Thymus (tissue), 11 donors: Measurements from ENCODE around the gene ADSS1. TPM values are rescaled to one million over a fixed set of nuclear protein-coding genes. Genes with fewer than 3 reads are reported as not detected.

Experiments
- DNase-seq, 9 donors: peaks; one replicate each; pipeline ENCODE4 v3.0.0-alpha.2; 2013; ENCODE audit warnings: low spot score in 9 of 9, low read depth in 6 of 9, missing footprints in 1 of 9
- H3K27ac ChIP-seq, 2 donors: one replicate each; pipeline ENCODE4 v1.5.1; 2013; ENCODE audit warnings: control low read depth in 1 of 2, low read depth in 1 of 2, low read length in 1 of 2, mild to moderate bottlenecking in 1 of 2, moderate library complexity in 1 of 2
- H3K27me3 ChIP-seq, 2 donors: one replicate each; pipeline ENCODE4 v1.5.1; 2013; ENCODE audit warnings: low read length in 1 of 2; ENCODE audit not compliant: control insufficient read depth in 2 of 2, insufficient read depth in 1 of 2
- H3K36me3 ChIP-seq, 2 donors: one replicate each; pipeline ENCODE4 v1.5.1; 2013; ENCODE audit warnings: low read length in 1 of 2, mild to moderate bottlenecking in 1 of 2, moderate library complexity in 1 of 2; ENCODE audit not compliant: control insufficient read depth in 2 of 2, insufficient read depth in 2 of 2
- H3K4me1 ChIP-seq, 2 donors: one replicate each; pipeline ENCODE4 v1.5.1; 2013; ENCODE audit warnings: low read length in 2 of 2; ENCODE audit not compliant: control insufficient read depth in 2 of 2, insufficient read depth in 2 of 2
- H3K4me3 ChIP-seq, 2 donors: one replicate each; pipeline ENCODE4 v1.5.1; 2013; ENCODE audit warnings: low read length in 2 of 2, control low read depth in 1 of 2, mild to moderate bottlenecking in 1 of 2
- H3K9me3 ChIP-seq, 2 donors: one replicate each; pipeline ENCODE4 v1.5.1; 2013; ENCODE audit warnings: low read length in 1 of 2, mild to moderate bottlenecking in 1 of 2; ENCODE audit not compliant: control insufficient read depth in 2 of 2, insufficient read depth in 1 of 2
- whole genome bisulfite sequencing: extraction: QIAGEN DNeasy Blood & Tissue Kit; methylation state at CpG from one replicate; pipeline ENCODE4 v1.1.7; 2013; 5-methylcytosine and 5-hydroxymethylcytosine counted together
- polyA plus RNA-seq: library from polyadenylated mRNA; stranded (reverse); fragments of 200-250 nt; gene quantifications from one replicate; pipeline ENCODE4 v1.2.3, GENCODE V29; 2013
- total RNA-seq: library from RNA; stranded (reverse); fragments of 120-200 nt; gene quantifications from one replicate; pipeline ENCODE4 v1.2.4, GENCODE V29; 2013
- donor health status: healthy.

The ADSS1 gene
- total and polyA plus RNA-seq, 2 donors: 2.5 to 4.0 TPM

- H3K36me3 ChIP-seq: no peaks in the 10 kb centered on the region
- no peak overlapping the region for H3K27ac ChIP-seq
- no peak for DNase-seq
- peaks cover 0 to 23% of the 10 kb centered on the region in 2 donors for H3K4me1 ChIP-seq
- WGBS: 94% methylated on average over 32 of the region's 32 CpGs
- H3K4me3 ChIP-seq: no peak overlapping the region
- H3K27me3 ChIP-seq: no peaks in the 10 kb centered on the region
- no peaks in the 10 kb centered on the region for H3K9me3 ChIP-seq
These were observed 18.8 kb downstream of the ADSS1 start for GRCh38 chr14:104742586-104743455.

GRCh38 chr14:104743461-104744380, 19.7 kb downstream of the ADSS1 start:
- H3K9me3 ChIP-seq: no peaks in the 10 kb centered on the region

DNA sequence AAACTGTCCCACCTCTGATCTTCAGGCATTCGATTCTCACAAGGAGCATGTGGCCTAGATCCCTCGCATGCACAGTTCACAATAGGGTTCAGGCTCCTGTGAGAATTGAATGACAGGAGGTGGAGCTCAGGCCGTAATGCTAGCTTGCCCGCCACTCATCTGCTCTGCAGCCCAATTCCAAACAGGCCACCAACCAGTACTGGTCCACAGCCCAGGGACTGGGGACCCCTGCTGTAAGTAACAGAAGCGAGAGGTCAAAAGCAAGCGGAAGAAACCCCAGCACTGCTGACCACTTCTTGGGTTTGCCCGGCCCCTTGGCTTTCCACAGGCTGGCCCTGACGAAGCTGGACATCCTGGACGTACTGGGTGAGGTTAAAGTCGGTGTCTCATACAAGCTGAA, 20.5 kb downstream of the ADSS1 start:
- Histone ChIP-seq H3K4me1 (peaks cover 0 to 39% of the 10 kb centered on the region in 2 donors), H3K9me3 (peaks cover 0 to 3% of the 10 kb centered on the region in 2 donors), H3K36me3 (no peaks in the 10 kb centered on the region), H3K27me3 (no peaks in the 10 kb centered on the region), H3K27ac (no peak overlapping the region), H3K4me3 (no peak overlapping the region)
- DNase-seq: no peak
- 98% methylated on average over 10 of the region's 10 CpGs for WGBS

More at GRCh38 chr14:104743461-104744380, 19.7 kb downstream of the ADSS1 start:
- H3K27me3 ChIP-seq: no peaks in the 10 kb centered on the region
- whole genome bisulfite sequencing: 92% methylated on average over 28 of the region's 28 CpGs
- no peak for DNase-seq
- no peak overlapping the region for H3K4me3 ChIP-seq
- H3K4me1 ChIP-seq: peaks cover 0 to 32% of the 10 kb centered on the region in 2 donors
- H3K27ac ChIP-seq: no peak overlapping the region
- no peaks in the 10 kb centered on the region for H3K36me3 ChIP-seq

- no peaks in the 10 kb centered on the region for H3K36me3 ChIP-seq
- H3K27me3 ChIP-seq: no peaks in the 10 kb centered on the region
- H3K9me3 ChIP-seq: peaks cover 0 to 13% of the 10 kb centered on the region in 2 donors
- no peak for DNase-seq
- peaks cover 0 to 47% of the 10 kb centered on the region in 2 donors for H3K4me1 ChIP-seq
- H3K4me3 ChIP-seq: no peak overlapping the region
- 98% methylated on average over 9 of the region's 9 CpGs for WGBS
- peak overlapping the region in 1 of 2 donors; percentile 74 for H3K27ac ChIP-seq
These were observed 21.4 kb downstream of the ADSS1 start for GRCh38 chr14:104745431-104745830.

- 81% methylated on average over 13 of the region's 13 CpGs for WGBS
- peak in 1 of 9 donors; percentile 62 for DNase-seq
These were observed 22.1 kb downstream of the ADSS1 start for GRCh38 chr14:104746071-104746545.

DNA sequence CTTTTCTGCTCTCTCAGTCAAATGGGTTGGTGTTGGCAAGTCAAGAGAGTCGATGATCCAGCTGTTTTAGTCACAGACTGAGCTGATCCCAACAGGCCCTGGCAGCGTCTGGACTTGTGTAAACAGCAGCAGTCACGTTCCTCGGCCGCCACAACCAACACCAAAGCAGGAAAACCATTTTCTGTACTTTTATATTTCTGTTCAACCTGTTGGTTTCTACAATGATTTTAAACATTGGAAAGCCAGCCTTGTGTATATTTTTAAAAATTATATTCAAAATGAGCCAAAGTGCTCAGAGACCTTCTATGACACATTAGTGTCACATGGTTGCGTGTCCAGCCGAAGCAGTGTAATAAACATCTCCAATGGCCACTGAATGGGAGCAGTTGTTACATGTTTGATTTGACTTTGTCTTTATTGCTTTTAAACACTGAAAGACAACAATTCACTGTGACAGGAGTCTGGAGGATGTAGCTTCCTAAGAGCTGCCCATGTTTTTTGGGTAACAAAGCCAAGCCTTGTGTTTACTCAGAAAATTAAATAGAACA, 23.0 kb downstream of the ADSS1 start:
- DNase-seq: no peak
- Histone ChIP-seq H3K27me3 (no peaks in the 10 kb centered on the region), H3K36me3 (no peaks in the 10 kb centered on the region), H3K27ac (peak overlapping the region in 1 of 2 donors; percentile 49), H3K4me1 (peaks cover 2 to 50% of the 10 kb centered on the region in 2 donors), H3K9me3 (peaks cover 0 to 22% of the 10 kb centered on the region in 2 donors), H3K4me3 (no peak overlapping the region)
- WGBS: 93% methylated on average over 7 of the region's 7 CpGs

More at GRCh38 chr14:104746071-104746545, 22.1 kb downstream of the ADSS1 start:
- Histone ChIP-seq H3K9me3 (peaks cover 0 to 13% of the 10 kb centered on the region in 2 donors), H3K36me3 (no peaks in the 10 kb centered on the region), H3K27me3 (no peaks in the 10 kb centered on the region), H3K4me1 (peaks cover 0 to 48% of the 10 kb centered on the region in 2 donors), H3K27ac (peak overlapping the region in 1 of 2 donors; percentile 74), H3K4me3 (no peak overlapping the region)

DNA sequence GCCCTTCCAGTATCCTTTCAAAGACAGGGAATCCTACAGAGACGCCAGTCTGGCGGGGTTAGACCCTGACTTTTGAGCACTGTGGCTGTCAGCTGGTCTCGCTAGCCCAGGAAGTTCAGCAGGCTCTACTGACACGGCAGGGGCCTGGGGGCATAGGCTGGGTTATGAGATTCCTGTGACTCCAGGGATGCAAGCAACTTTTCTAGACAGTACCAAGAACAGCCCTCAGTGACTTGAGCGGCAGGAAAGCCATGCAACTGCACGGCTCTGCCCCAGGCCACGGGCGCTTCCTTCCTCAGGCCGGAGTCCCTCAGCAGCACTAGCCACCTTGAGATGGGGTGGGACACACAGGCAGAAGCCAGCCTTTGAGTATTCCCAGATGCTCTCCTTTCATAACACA, 23.8 kb downstream of the ADSS1 start:
- WGBS: 81% methylated on average over 9 of the region's 9 CpGs

GRCh38 chr14:104749111-104749649, 25.2 kb downstream of the ADSS1 start:
- DNase-seq: no peak

More for the DNA sequence above, 23.8 kb downstream of the ADSS1 start:
- Histone ChIP-seq H3K36me3 (no peaks in the 10 kb centered on the region), H3K27me3 (no peaks in the 10 kb centered on the region), H3K4me1 (peaks cover 4 to 54% of the 10 kb centered on the region in 2 donors), H3K27ac (no peak overlapping the region), H3K4me3 (no peak overlapping the region), H3K9me3 (peaks cover 0 to 27% of the 10 kb centered on the region in 2 donors)
- no peak for DNase-seq

More at GRCh38 chr14:104749111-104749649, 25.2 kb downstream of the ADSS1 start:
- H3K27me3 ChIP-seq: no peaks in the 10 kb centered on the region
- H3K27ac ChIP-seq: no peak overlapping the region
- peaks cover 0 to 27% of the 10 kb centered on the region in 2 donors for H3K9me3 ChIP-seq
- WGBS: 86% methylated on average over 11 of the region's 11 CpGs
- no peaks in the 10 kb centered on the region for H3K36me3 ChIP-seq
- H3K4me1 ChIP-seq: peaks cover 4 to 58% of the 10 kb centered on the region in 2 donors
- no peak overlapping the region for H3K4me3 ChIP-seq
